HG02678 (cell line): Measurements from ENCODE around the gene DPP8.
"Not testable (repeated sequence)": the region's sequence is repeated elsewhere in the genome, so short reads cannot be mapped to it uniquely, and the experiment has no call there.

Source experiments
- ATAC-seq: cut with Tn5 transposase; IDR thresholded peaks from one replicate; pipeline ENCODE4 v1.9.1; 2021; ENCODE audit warnings: mild to moderate bottlenecking, moderate library complexity; ENCODE audit not compliant: unreplicated experiment

The DPP8 gene

GRCh38 chr15:65406424-65407000, 111.0 kb downstream of the DPP8 start:
- ATAC-seq, result no peak

- no peak for ATAC-seq
These were observed 111.6 kb downstream of the DPP8 start for GRCh38 chr15:65405791-65406423.

GRCh38 chr15:65404186-65404872, 113.2 kb downstream of the DPP8 start:
- ATAC-seq, result no peak

GRCh38 chr15:65402961-65403360, 114.5 kb downstream of the DPP8 start:
- ATAC-seq, result no peak

- no peak for ATAC-seq
These were observed 115.8 kb downstream of the DPP8 start for GRCh38 chr15:65401611-65402240.

GRCh38 chr15:65400760-65401610, 116.5 kb downstream of the DPP8 start:
- ATAC-seq, result no peak

GRCh38 chr15:65399997-65400396, 117.5 kb downstream of the DPP8 start:
- ATAC-seq, result no peak

- no peak for ATAC-seq
These were observed 118.3 kb downstream of the DPP8 start for GRCh38 chr15:65399001-65399706.

- ATAC-seq, result not testable (repeated sequence)
These were observed 119.0 kb downstream of the DPP8 start for GRCh38 chr15:65398486-65398885.

- ATAC-seq, result no peak
These were observed 120.5 kb downstream of the DPP8 start for GRCh38 chr15:65396965-65397317.

- ATAC-seq, result no peak
These were observed 121.1 kb downstream of the DPP8 start for GRCh38 chr15:65396283-65396964.

GRCh38 chr15:65395567-65396202, 121.8 kb downstream of the DPP8 start:
- no peak for ATAC-seq

- no peak for ATAC-seq
These were observed 122.6 kb downstream of the DPP8 start for GRCh38 chr15:65394936-65395335.

- no peak for ATAC-seq
These were observed 123.2 kb downstream of the DPP8 start for GRCh38 chr15:65394280-65394789.

- no peak for ATAC-seq
These were observed 123.9 kb downstream of the DPP8 start for GRCh38 chr15:65393557-65393956.

GRCh38 chr15:65393091-65393490, 124.4 kb downstream of the DPP8 start:
- ATAC-seq, result no peak
